ENCODE results near the gene NFIX.
A peak's percentile ranks its signal among the peaks of the same experiment; 100 is the strongest.

NFIX gene

GRCh38 chr19:13093407-13094105, 98.3 kb downstream of the NFIX start:
- peak; percentile 66 for DNase-seq (ENCODE audit: low read depth)

- DNase-seq (ENCODE audit: low read depth): no peak
Observed at GRCh38 chr19:13094106-13094504, 98.8 kb downstream of the NFIX start.

GRCh38 chr19:13094771-13095392, 99.6 kb downstream of the NFIX start:
- no peak for DNase-seq (ENCODE audit: low read depth)

DNA sequence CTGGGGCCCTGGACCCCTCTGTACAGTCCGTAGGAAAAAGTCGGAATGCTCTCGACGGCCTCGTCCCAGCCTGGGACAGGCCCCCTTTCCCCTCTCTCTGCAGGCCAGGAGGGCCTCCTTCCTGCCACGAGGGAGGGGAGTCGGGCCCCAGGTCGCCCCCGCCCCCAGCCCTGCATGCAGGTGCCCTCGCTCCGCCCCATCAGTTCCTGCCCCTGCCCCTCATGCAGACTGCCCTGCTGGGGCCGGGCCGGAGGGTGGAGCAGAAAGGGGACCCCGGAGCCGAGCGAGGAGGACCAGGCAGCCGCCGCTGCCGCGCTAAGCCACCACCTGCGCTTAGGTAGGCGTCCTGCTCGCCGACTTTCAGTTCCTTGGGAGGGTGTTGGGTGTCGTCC, 100.1 kb downstream of the NFIX start:
- no peak for DNase-seq (ENCODE audit: low read depth)

- DNase-seq (ENCODE audit: low read depth): no peak
Observed at GRCh38 chr19:13095934-13096927, 101.0 kb downstream of the NFIX start.

- DNase-seq (ENCODE audit: low read depth): no peak
Observed at GRCh38 chr19:13097033-13097462, 101.8 kb downstream of the NFIX start.

- no peak for DNase-seq (ENCODE audit: low read depth)
Observed at GRCh38 chr19:13097463-13098258, 102.4 kb downstream of the NFIX start.

- DNase-seq (ENCODE audit: low read depth): no peak
Observed at GRCh38 chr19:13098277-13099072, 103.2 kb downstream of the NFIX start.

- no peak for DNase-seq (ENCODE audit: low read depth)
Observed at GRCh38 chr19:13099073-13099999, 104.1 kb downstream of the NFIX start.

DNA sequence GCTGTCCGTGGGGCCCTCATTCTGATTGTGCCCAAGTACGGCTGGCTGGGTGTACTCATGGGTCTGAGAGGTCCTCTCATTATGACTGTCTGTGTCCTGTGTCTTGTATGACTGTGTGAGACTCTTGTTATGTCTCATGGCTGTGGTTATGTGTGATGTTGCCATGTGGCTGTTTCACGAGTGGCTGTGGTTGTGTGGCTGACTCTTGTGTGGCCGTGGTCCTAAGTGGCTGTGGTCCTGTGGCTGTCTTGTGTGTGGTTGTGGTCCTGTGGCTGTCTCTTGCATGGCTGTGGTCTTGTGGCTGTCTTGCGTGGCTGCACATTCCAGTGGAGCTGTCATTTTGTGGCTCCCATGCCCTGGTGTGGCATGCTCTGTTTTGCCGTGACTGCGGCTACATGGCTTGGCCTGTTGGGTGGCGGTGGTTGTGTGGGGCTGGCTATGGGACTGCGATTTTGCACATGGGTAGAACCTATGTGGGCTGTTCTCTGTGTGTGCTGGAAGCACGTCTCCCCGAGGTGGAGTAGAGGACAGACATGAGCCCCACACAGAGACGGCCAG, 104.8 kb downstream of the NFIX start:
- DNase-seq (ENCODE audit: low read depth): peak; percentile 51

GRCh38 chr19:13100841-13101589, 105.7 kb downstream of the NFIX start:
- DNase-seq (ENCODE audit: low read depth): no peak

GRCh38 chr19:13101590-13102415, 106.5 kb downstream of the NFIX start:
- no peak for DNase-seq (ENCODE audit: low read depth)

GRCh38 chr19:13102416-13102665, 107.1 kb downstream of the NFIX start:
- no peak for DNase-seq (ENCODE audit: low read depth)

- DNase-seq (ENCODE audit: low read depth): no peak
Observed at GRCh38 chr19:13102666-13103580, 107.6 kb downstream of the NFIX start, which contains the start of gene LYL1. Gene LYL1, minus strand, starts transcription at chr19:13102858. Its CDS starts 1,687 bp downstream, at chr19:13101171.

DNA sequence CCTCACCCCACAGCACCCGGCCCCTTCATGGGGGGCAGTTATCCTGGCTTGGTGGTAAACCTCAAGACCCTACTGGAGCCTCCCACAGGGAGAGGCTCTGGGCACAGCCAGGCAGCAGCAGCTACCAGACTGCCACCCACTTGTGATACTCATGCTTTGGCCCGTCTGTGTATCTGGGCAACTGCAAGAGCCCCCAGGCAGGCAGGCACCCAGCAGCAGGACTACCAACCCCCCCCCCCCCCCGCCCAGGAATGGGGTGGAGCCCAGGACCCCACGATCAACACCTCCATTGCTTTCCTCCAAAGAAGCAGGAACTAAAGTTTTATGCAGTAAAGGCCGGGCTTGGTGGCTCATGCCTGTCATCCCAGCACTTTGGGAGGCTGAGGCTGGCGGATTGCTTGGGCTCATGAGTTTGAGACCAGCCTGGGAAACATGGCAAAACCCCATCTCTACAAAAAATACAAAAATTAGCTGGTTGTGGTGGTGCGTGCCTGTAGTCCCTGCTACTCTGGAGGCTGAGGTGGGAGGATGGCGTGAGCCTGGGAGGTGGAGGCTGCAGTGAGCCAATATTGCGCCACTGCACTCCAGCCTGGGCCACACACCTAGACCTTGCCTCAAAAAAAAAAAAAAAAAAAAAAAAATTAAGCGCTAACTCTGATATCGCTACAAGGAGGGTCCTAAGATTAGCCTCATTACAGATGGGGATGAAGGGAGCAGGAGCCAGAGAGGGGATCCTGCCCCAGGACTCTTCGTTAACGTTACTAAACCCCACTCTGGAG, 108.5 kb downstream of the NFIX start:
- DNase-seq (ENCODE audit: low read depth): no peak

GRCh38 chr19:13104360-13104847, 109.1 kb downstream of the NFIX start:
- no peak for DNase-seq (ENCODE audit: low read depth)

All from stimulated activated CD8-positive, alpha-beta memory T cell treated with anti-CD3 and anti-CD28 coated beads, Interleukin-7, amount 100 ng/mL, for 24 hours (primary cell).